Vagina (tissue), 2 donors: ENCODE results near the gene RILP.

ENCODE experiments used
- CTCF ChIP-seq, 3 experiments: fragments of 450-650 bp in 2 of 3; fragments of 200-600 bp in 1 of 3; sonication (generic) in 1 of 3; IDR thresholded peaks; one replicate each; pipeline ENCODE4 v1.5.1; 2017 to 2019; ENCODE audit warnings: antibody characterized with exemption in 3 of 3, mild to moderate bottlenecking in 2 of 3, moderate library complexity in 2 of 3
- POLR2A ChIP-seq, 2 donors: fragments of 450-650 bp; IDR thresholded peaks; one replicate each; pipeline ENCODE4 v1.6.1; 2017; ENCODE audit warnings: antibody characterized with exemption in 2 of 2, mild to moderate bottlenecking in 2 of 2, moderate library complexity in 2 of 2
- POLR2AphosphoS5 ChIP-seq, 2 donors: sonication (generic); formaldehyde crosslinking; IDR thresholded peaks; one replicate each; pipeline ENCODE4 v1.9.0; 2017; ENCODE audit warnings: antibody characterized with exemption in 2 of 2, mild to moderate bottlenecking in 2 of 2, low read depth in 1 of 2; ENCODE audit not compliant: insufficient read depth in 1 of 2

DNA sequence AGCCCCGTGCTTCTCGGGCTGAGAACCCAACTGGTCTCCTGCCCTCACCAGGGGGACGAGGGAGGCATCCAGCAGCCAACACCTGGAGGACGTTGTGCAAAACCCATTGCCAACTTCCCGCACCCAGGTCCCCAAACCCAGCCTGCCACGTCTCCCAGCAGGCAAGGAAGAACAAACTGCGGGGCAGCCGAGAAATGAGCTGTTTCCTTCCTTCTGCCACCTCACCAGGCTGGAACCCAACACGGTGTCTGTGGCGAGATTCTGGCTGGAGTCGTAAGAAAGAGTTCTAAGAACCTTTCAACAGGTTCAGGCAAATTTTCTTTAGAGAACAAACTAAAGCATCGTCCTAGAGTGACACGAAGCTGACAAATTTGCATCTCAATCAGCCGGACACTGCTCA, 24.6 kb downstream of the RILP start:
- no peak for TF ChIP-seq CTCF (IDR thresholded peaks at IDR 0.05)
- TF ChIP-seq POLR2A (IDR thresholded peaks at IDR 0.05) = no peak
- TF ChIP-seq POLR2AphosphoS5 (IDR thresholded peaks at IDR 0.05; ENCODE audit: insufficient read depth in 1 of 2, low read depth in 1 of 2) = no peak
